Measurements from ENCODE around the gene FXYD4. TPM values are rescaled to one million over a fixed set of nuclear protein-coding genes. Genes with fewer than 3 reads are reported as not detected.

FXYD4 gene
- total RNA-seq: not detected

GRCh38 chr10:43371418-43371817 is at the start of gene FXYD4:
TSS of gene FXYD4 (plus strand) at chr10:43371636. CDS start at chr10:43373747, 2,111 bp downstream.
- peak in 2 of 3 donors; percentile 72 to 73 for DNase-seq
- H3K27ac ChIP-seq: no peak within 1 kb of the TSS
- no peaks in the 10 kb centered on the region for H3K36me3 ChIP-seq
- H3K4me1 ChIP-seq: no peaks in the 10 kb centered on the region
- no peak for TF ChIP-seq POLR2A (IDR thresholded peaks at IDR 0.05)
- no peak for TF ChIP-seq CTCF (IDR thresholded peaks at IDR 0.05)
- no peaks in the 10 kb centered on the region for H3K9me3 ChIP-seq
- no peaks in the 10 kb centered on the region for H3K27me3 ChIP-seq
- no peak within 1 kb of the TSS for H3K4me3 ChIP-seq

DNA sequence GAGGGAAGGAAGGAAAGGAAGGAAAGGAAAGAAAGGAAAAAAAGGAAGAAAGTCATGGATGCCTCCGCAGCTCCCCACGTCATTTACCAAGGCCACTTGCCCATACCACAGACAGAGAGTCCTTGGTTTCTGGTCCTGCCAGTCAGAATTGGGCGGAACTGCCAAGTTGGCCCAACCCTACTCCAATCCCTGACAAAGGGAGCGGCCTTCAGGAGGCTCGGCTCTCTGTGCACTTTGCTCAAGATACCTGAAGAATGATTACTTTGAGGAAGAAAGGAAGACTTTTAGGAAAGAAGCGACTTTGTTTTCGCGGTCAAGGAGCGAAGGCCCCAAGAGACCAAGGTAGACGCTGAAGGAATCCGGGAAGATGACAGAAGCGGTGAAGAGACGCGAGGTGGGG is 49.1 kb upstream of the FXYD4 start:
- peak overlapping the region in 3 of 4 donors; percentile 20 to 47 (median 46) for H3K4me3 ChIP-seq
- no peaks in the 10 kb centered on the region for H3K27me3 ChIP-seq
- peak in 2 of 3 donors; percentile 59 to 66 for DNase-seq
- peak overlapping the region in 3 of 4 donors; percentile 62 to 72 (median 65) for H3K27ac ChIP-seq
- H3K36me3 ChIP-seq: no peaks in the 10 kb centered on the region
- no peaks in the 10 kb centered on the region for H3K9me3 ChIP-seq
- H3K4me1 ChIP-seq: peaks cover 0 to 5% (median 0%) of the 10 kb centered on the region in 4 donors
- no peak for TF ChIP-seq CTCF (IDR thresholded peaks at IDR 0.05)
- TF ChIP-seq POLR2A (IDR thresholded peaks at IDR 0.05): no peak

DNA sequence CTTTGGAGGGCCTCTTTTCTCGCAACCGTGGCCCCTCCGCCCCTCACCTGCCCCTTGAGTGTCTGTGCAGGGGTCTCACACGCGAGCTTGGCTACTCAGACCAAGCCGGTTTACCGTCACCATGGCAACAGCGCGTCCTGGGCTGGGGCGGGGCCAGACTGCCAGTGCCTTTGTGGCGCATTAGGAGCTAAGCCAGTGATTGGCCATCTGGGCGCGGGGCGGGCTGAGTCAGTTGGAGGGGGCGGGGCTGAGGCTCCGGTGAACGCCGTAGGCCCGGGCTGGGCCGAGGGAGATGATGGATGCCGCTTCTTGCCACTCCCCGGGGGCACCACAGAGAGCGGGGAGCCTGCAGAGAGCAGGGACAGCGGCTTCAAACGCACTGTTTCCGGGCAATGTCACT is 48.7 kb upstream of the FXYD4 start:
- Histone ChIP-seq H3K4me1 (peaks cover 0 to 5% (median 0%) of the 10 kb centered on the region in 4 donors), H3K4me3 (peak overlapping the region; percentile 20 to 47 (median 33)), H3K9me3 (no peaks in the 10 kb centered on the region), H3K36me3 (no peaks in the 10 kb centered on the region), H3K27ac (peak overlapping the region in 3 of 4 donors; percentile 62 to 72 (median 65)), H3K27me3 (no peaks in the 10 kb centered on the region)
- DNase-seq: peak; percentile 64 to 95 (median 93)
- TF ChIP-seq CTCF (IDR thresholded peaks at IDR 0.05) (no peak), POLR2A (IDR thresholded peaks at IDR 0.05) (no peak)

- peak overlapping the region; percentile 20 to 47 (median 33) for H3K4me3 ChIP-seq
These were observed 48.2 kb upstream of the FXYD4 start for GRCh38 chr10:43323245-43323644.

GRCh38 chr10:43324876-43325275 is 46.6 kb upstream of the FXYD4 start:
- H3K4me1 ChIP-seq: peaks cover 0 to 5% (median 0%) of the 10 kb centered on the region in 4 donors
- no peak overlapping the region for H3K4me3 ChIP-seq
- TF ChIP-seq POLR2A (IDR thresholded peaks at IDR 0.05): no peak
- no peak for TF ChIP-seq CTCF (IDR thresholded peaks at IDR 0.05)
- no peaks in the 10 kb centered on the region for H3K9me3 ChIP-seq
- no peaks in the 10 kb centered on the region for H3K36me3 ChIP-seq
- DNase-seq: no peak
- no peaks in the 10 kb centered on the region for H3K27me3 ChIP-seq
- no peak overlapping the region for H3K27ac ChIP-seq

More at GRCh38 chr10:43323245-43323644, 48.2 kb upstream of the FXYD4 start:
- TF ChIP-seq CTCF (IDR thresholded peaks at IDR 0.05) (no peak), POLR2A (IDR thresholded peaks at IDR 0.05) (no peak)
- Histone ChIP-seq H3K27ac (peak overlapping the region in 1 of 4 donors; percentile 62), H3K9me3 (no peaks in the 10 kb centered on the region), H3K36me3 (no peaks in the 10 kb centered on the region), H3K4me1 (peaks cover 0 to 5% (median 0%) of the 10 kb centered on the region in 4 donors), H3K27me3 (no peaks in the 10 kb centered on the region)
- no peak for DNase-seq

GRCh38 chr10:43327171-43327570 is 44.3 kb upstream of the FXYD4 start:
- Histone ChIP-seq H3K4me1 (peaks cover 0 to 5% (median 0%) of the 10 kb centered on the region in 4 donors), H3K27me3 (no peaks in the 10 kb centered on the region), H3K9me3 (no peaks in the 10 kb centered on the region), H3K27ac (no peak overlapping the region), H3K36me3 (no peaks in the 10 kb centered on the region), H3K4me3 (no peak overlapping the region)
- no peak for DNase-seq
- TF ChIP-seq CTCF (IDR thresholded peaks at IDR 0.05) (no peak), POLR2A (IDR thresholded peaks at IDR 0.05) (no peak)
